ENCODE measurements around the gene SPG21.

The SPG21 gene

DNA sequence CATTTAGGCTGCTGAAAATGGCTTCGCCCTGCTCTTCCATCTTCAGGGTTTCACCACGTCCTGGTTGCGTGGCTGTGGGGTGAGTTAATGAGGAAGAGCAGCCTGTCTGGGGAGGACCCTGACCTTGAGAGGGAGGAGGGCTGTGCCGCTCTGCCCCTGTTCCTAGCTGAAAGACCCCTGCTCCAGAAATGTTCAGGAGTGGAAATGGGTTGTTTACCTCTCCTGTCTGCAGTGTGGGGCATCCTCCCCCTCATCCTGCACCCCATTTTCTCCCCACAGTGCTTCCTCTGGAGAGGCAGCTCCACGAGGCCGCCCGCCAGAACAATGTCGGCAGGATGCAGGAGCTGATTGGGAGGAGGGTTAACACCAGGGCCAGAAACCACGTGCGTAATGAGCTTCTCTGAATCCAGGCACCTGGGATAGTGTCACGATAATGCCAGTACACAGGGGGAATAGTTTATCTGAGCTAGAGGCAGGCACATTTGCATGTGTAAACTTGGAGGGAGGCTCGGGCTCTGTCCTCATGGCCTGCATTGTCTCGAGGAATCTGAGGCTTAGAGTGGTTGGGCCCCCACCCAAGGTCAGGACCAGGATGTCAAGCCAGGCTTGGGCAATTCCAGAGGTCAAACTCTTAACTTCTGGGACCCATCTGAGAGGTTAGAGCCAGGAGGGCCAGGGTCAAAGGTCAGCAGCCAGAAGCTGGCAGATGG, 74.0 kb downstream of the SPG21 start:
- no peaks in the 10 kb centered on the region for H3F3A ChIP-seq (ENCODE audit: control insufficient read depth, insufficient read depth)
- H3K36me3 ChIP-seq (ENCODE audit: control insufficient read depth, low read length) = no peaks in the 10 kb centered on the region
- H3K9me3 ChIP-seq (ENCODE audit: control insufficient read depth, insufficient read depth, low read length) = no peaks in the 10 kb centered on the region
- H3K4me1 ChIP-seq (ENCODE audit: control insufficient read depth, low read length) = peaks cover 7% of the 10 kb centered on the region; the same call in 1 of the 2 replicates
- H4K20me1 ChIP-seq (ENCODE audit: control insufficient read depth, insufficient read depth, low read depth, low read length) = no peaks in the 10 kb centered on the region; the same call in 1 of the 2 replicates
- no peaks in the 10 kb centered on the region for H3K79me2 ChIP-seq (ENCODE audit: control insufficient read depth, low read length)
- H3K27me3 ChIP-seq (ENCODE audit: control insufficient read depth, low read length) = peaks cover 20% of the 10 kb centered on the region
- H3K9me2 ChIP-seq (replicated peaks; ENCODE audit: control insufficient read depth, low read length) = no peaks in the 10 kb centered on the region
- H3K4me3 ChIP-seq (ENCODE audit: low read length) = no peak overlapping the region
- TF ChIP-seq CTCF (IDR thresholded peaks at IDR 0.05; ENCODE audit: low read depth, low read length, poor library complexity, severe bottlenecking) (no peak), EZH2phosphoT487 (IDR thresholded peaks at IDR 0.05; ENCODE audit: borderline replicate concordance, low read length) (no peak)
- no peak overlapping the region for H3K4me2 ChIP-seq (ENCODE audit: low read length)
- no peak overlapping the region for H3K27ac ChIP-seq (ENCODE audit: low read depth, low read length)

Measured in DOHH2 (cell line).